ENCODE measurements around the gene SF3A1. TPM values are rescaled to one million over a fixed set of nuclear protein-coding genes. Genes with fewer than 3 reads are reported as not detected.
A peak's percentile ranks its signal among the peaks of the same experiment; 100 is the strongest.

The SF3A1 gene
- total RNA-seq, 2 donors from 2014 or later: 94.3 to 105 TPM

GRCh38 chr22:30332994-30333706 is 23.5 kb downstream of the SF3A1 start:
- intact Hi-C loops (cut with DNase I): no loop called here
- DNase-seq: no peak
- ATAC-seq: no peak

GRCh38 chr22:30332551-30332950 is 24.1 kb downstream of the SF3A1 start:
- no peak for ATAC-seq
- intact Hi-C loops (cut with DNase I): no loop called here
- DNase-seq: no peak

GRCh38 chr22:30328466-30329049 is 28.1 kb downstream of the SF3A1 start:
- ATAC-seq: no peak
- intact Hi-C loops (cut with DNase I): loop anchor here in 1 of 2 donors (5.0 kb wide), 1 partner anchor 36 kb away; no protein-coding TSS in a partner anchor
- DNase-seq: no peak

- DNase-seq (no peak), ATAC-seq (no peak)
- intact Hi-C loops (cut with DNase I): loop anchor here in 1 of 2 donors (5.0 kb wide), 1 partner anchor 36 kb away; no protein-coding TSS in a partner anchor
These were observed 28.8 kb downstream of the SF3A1 start for GRCh38 chr22:30327864-30328345.

- ATAC-seq (peak; percentile 95 to 96), DNase-seq (peak; percentile 92)
- intact Hi-C loops (cut with DNase I): loop anchor here in 1 of 2 donors (5.0 kb wide), 1 partner anchor 35 kb away; no protein-coding TSS in a partner anchor
These were observed 29.9 kb downstream of the SF3A1 start, which contains the start of gene TBC1D10A for GRCh38 chr22:30326706-30327362. TBC1D10A (minus strand) TSS chr22:30326941; CDS start chr22:30326881, 60 bp downstream.

- intact Hi-C loops (cut with DNase I): loop anchor here in 1 of 2 donors (5.0 kb wide), 1 partner anchor 34 kb away; no protein-coding TSS in a partner anchor
- DNase-seq: peak; percentile 55
These were observed 30.4 kb downstream of the SF3A1 start for GRCh38 chr22:30326255-30326705.

GRCh38 chr22:30325724-30326254 is 30.9 kb downstream of the SF3A1 start:
- ATAC-seq (no peak), DNase-seq (no peak)
- intact Hi-C loops (cut with DNase I): loop anchor here in 1 of 2 donors (5.0 kb wide), 1 partner anchor 33 kb away; no protein-coding TSS in a partner anchor

More at GRCh38 chr22:30326255-30326705, 30.4 kb downstream of the SF3A1 start:
- peak; percentile 68 to 73 for ATAC-seq

GRCh38 chr22:30325065-30325720 is 31.5 kb downstream of the SF3A1 start:
- DNase-seq (peak; percentile 53), ATAC-seq (peak; percentile 19 to 63)
- intact Hi-C loops (cut with DNase I): loop anchor here in 1 of 2 donors (5.0 kb wide), 1 partner anchor 33 kb away; no protein-coding TSS in a partner anchor

GRCh38 chr22:30324014-30324730 is 32.5 kb downstream of the SF3A1 start:
- intact Hi-C loops (cut with DNase I): no loop called here
- DNase-seq (no peak), ATAC-seq (no peak)

GRCh38 chr22:30323246-30323645 is 33.4 kb downstream of the SF3A1 start:
- ATAC-seq (no peak), DNase-seq (no peak)
- intact Hi-C loops (cut with DNase I): no loop called here

- intact Hi-C loops (cut with DNase I): no loop called here
- peak in 1 of 2 donors; percentile 8 for ATAC-seq
- no peak for DNase-seq
These were observed 35.2 kb downstream of the SF3A1 start for GRCh38 chr22:30321461-30321860.

- intact Hi-C loops (cut with DNase I): no loop called here
- DNase-seq (no peak), ATAC-seq (no peak)
These were observed 36.6 kb downstream of the SF3A1 start for GRCh38 chr22:30320021-30320556.

GRCh38 chr22:30318799-30319419 is 37.8 kb downstream of the SF3A1 start:
- intact Hi-C loops (cut with DNase I): no loop called here
- DNase-seq (no peak), ATAC-seq (no peak)

GRCh38 chr22:30317778-30318177 is 38.9 kb downstream of the SF3A1 start:
- ATAC-seq: no peak

GRCh38 chr22:30315962-30316576 is 40.6 kb downstream of the SF3A1 start:
- DNase-seq: no peak
- no peak for ATAC-seq
- intact Hi-C loops (cut with DNase I): no loop called here

More at GRCh38 chr22:30317778-30318177, 38.9 kb downstream of the SF3A1 start:
- intact Hi-C loops (cut with DNase I): no loop called here
- no peak for DNase-seq

- intact Hi-C loops (cut with DNase I): no loop called here
- DNase-seq: no peak
- no peak for ATAC-seq
These were observed 41.8 kb downstream of the SF3A1 start for GRCh38 chr22:30314915-30315314.
